Endodermal cell (in vitro differentiated cells): ENCODE results near the gene MTUS2. TPM values are rescaled to one million over a fixed set of nuclear protein-coding genes. Genes with fewer than 3 reads are reported as not detected.

ENCODE experiments used
- DNase-seq: peaks from one replicate; pipeline ENCODE4 v3.0.0-alpha.2; 2017
- H3K27ac ChIP-seq: 2 replicates; pipeline ENCODE4 v1.5.1; 2013; ENCODE audit warnings: mild to moderate bottlenecking, low read depth, low read length, moderate library complexity
- H3K27me3 ChIP-seq: 2 replicates; pipeline ENCODE4 v1.6.1; 2013; ENCODE audit warnings: mild to moderate bottlenecking, low read length, moderate library complexity; ENCODE audit not compliant: insufficient read depth, control insufficient read depth, poor library complexity, severe bottlenecking
- H3K36me3 ChIP-seq: 2 replicates; pipeline ENCODE4 v1.7.0; 2013; ENCODE audit warnings: mild to moderate bottlenecking, low read length, moderate library complexity; ENCODE audit not compliant: control insufficient read depth, insufficient read depth
- H3K4me1 ChIP-seq: one replicate; pipeline ENCODE4 v1.7.0; 2013; ENCODE audit warnings: low read length; ENCODE audit not compliant: control insufficient read depth, insufficient read depth
- H3K4me3 ChIP-seq: 2 replicates; pipeline ENCODE4 v1.5.1; 2013; ENCODE audit warnings: mild to moderate bottlenecking, low read length, moderate library complexity
- H3K9ac ChIP-seq: 2 replicates; pipeline ENCODE4 v1.6.1; 2013; ENCODE audit warnings: mild to moderate bottlenecking, low read length, moderate library complexity; ENCODE audit not compliant: poor library complexity, severe bottlenecking; ENCODE audit errors: extremely low read depth
- H3K9me3 ChIP-seq: 2 replicates; pipeline ENCODE4 v1.6.1; 2013; ENCODE audit warnings: mild to moderate bottlenecking, low read length, moderate library complexity; ENCODE audit not compliant: control insufficient read depth
- H3K27ac Mint-ChIP-seq: 2 replicates; pipeline ENCODE4 v1.8.0; 2020; ENCODE audit warnings: mixed read lengths
- H3K27me3 Mint-ChIP-seq: 2 replicates; pipeline ENCODE4 v1.8.0; 2021; ENCODE audit warnings: mild to moderate bottlenecking, mixed read lengths; ENCODE audit not compliant: insufficient read depth
- H3K36me3 Mint-ChIP-seq: 2 replicates; pipeline ENCODE4 v1.8.0; 2020; ENCODE audit warnings: low read depth, mixed read lengths
- H3K4me1 Mint-ChIP-seq: 2 replicates; pipeline ENCODE4 v1.8.0; 2020; ENCODE audit warnings: mixed read lengths
- H3K4me3 Mint-ChIP-seq: 2 replicates; pipeline ENCODE4 v1.8.0; 2020; ENCODE audit warnings: mild to moderate bottlenecking, moderate library complexity, mixed read lengths
- H3K9me3 Mint-ChIP-seq: 2 replicates; pipeline ENCODE4 v1.8.0; 2020; ENCODE audit warnings: mild to moderate bottlenecking, mixed read lengths
- CTCF ChIP-seq: fragments of 200-600 bp; sonication (generic); conservative IDR thresholded peaks from 2 replicates; pipeline ENCODE4 v1.5.0; 2021; ENCODE audit warnings: antibody characterized with exemption, mild to moderate bottlenecking
- WGBS, 2 experiments: methylation state at CpG; one replicate each; pipeline versions ENCODE4 v1.1.5 to v1.1.7; 2013; ENCODE audit warnings: missing lambda C conversion rate in 2 of 2, mixed read lengths in 1 of 2; ENCODE audit not compliant: insufficient coverage in 1 of 2, insufficient read length in 1 of 2; 5-methylcytosine and 5-hydroxymethylcytosine counted together
- total RNA-seq, 2 donors: library from RNA; stranded (reverse); fragmentation: NEBNext Ultra II Directional in 1 of 2; extraction: Animal tissue kit (Norgen Biotek cat#: 25700) in 1 of 2; gene quantifications; 2 replicates in 1 of 2; 3 replicates in 1 of 2; pipeline ENCODE4 v1.2.1, GENCODE V29; 2021

The MTUS2 gene
- total RNA-seq, 2 donors from 2014 or later, result 1.2 to 1.3 TPM

GRCh38 chr13:29490561-29490885 is 670.4 kb downstream of the MTUS2 start:
- H3K4me1 Mint-ChIP-seq, result peaks cover 14% of the 10 kb centered on the region
- no peak overlapping the region for H3K4me3 Mint-ChIP-seq
- peaks cover 7% of the 10 kb centered on the region for H3K27me3 Mint-ChIP-seq
- TF ChIP-seq CTCF, result no peak
- Histone ChIP-seq H3K27ac (no peak overlapping the region), H3K4me1 (peaks cover 3% of the 10 kb centered on the region), H3K36me3 (no peaks in the 10 kb centered on the region), H3K4me3 (no peak overlapping the region), H3K27me3 (no peaks in the 10 kb centered on the region), H3K9ac (no peak overlapping the region), H3K9me3 (no peaks in the 10 kb centered on the region)
- WGBS, 2 experiments, result 89 to 94% methylated on average over 2 to 9 of the region's 9 CpGs
- no peaks in the 10 kb centered on the region for H3K36me3 Mint-ChIP-seq
- DNase-seq, result no peak
- no peak overlapping the region for H3K27ac Mint-ChIP-seq
- no peaks in the 10 kb centered on the region for H3K9me3 Mint-ChIP-seq

- Histone ChIP-seq H3K9me3 (no peaks in the 10 kb centered on the region), H3K27me3 (no peaks in the 10 kb centered on the region), H3K27ac (no peak overlapping the region), H3K4me3 (no peak overlapping the region), H3K9ac (no peak overlapping the region), H3K36me3 (no peaks in the 10 kb centered on the region), H3K4me1 (peaks cover 3% of the 10 kb centered on the region)
- Mint-ChIP-seq H3K27me3 (peaks cover 9% of the 10 kb centered on the region), H3K4me1 (peaks cover 14% of the 10 kb centered on the region), H3K4me3 (no peak overlapping the region), H3K9me3 (no peaks in the 10 kb centered on the region), H3K27ac (no peak overlapping the region), H3K36me3 (no peaks in the 10 kb centered on the region)
- 48 to 50% methylated on average over 2 of the region's 2 CpGs for WGBS, 2 experiments
- no peak for TF ChIP-seq CTCF
- DNase-seq, result no peak
Measured at GRCh38 chr13:29491248-29491647, 671.1 kb downstream of the MTUS2 start.

- Histone ChIP-seq H3K27ac (no peak overlapping the region), H3K9ac (no peak overlapping the region), H3K36me3 (no peaks in the 10 kb centered on the region), H3K4me3 (no peak overlapping the region), H3K9me3 (no peaks in the 10 kb centered on the region), H3K27me3 (no peaks in the 10 kb centered on the region), H3K4me1 (peaks cover 11% of the 10 kb centered on the region)
- Mint-ChIP-seq H3K36me3 (no peaks in the 10 kb centered on the region), H3K27me3 (peaks cover 17% of the 10 kb centered on the region), H3K27ac (no peak overlapping the region), H3K9me3 (no peaks in the 10 kb centered on the region), H3K4me3 (no peak overlapping the region), H3K4me1 (peaks cover 19% of the 10 kb centered on the region)
- no peak for DNase-seq
- 78 to 80% methylated on average over 2 to 4 of the region's 4 CpGs for WGBS, 2 experiments
- no peak for TF ChIP-seq CTCF
Measured at GRCh38 chr13:29493796-29494195, 673.7 kb downstream of the MTUS2 start.
